MCF 10A (cell line): ENCODE data around the gene MAEA. TPM values are rescaled to one million over a fixed set of nuclear protein-coding genes. Genes with fewer than 3 reads are reported as not detected.

Source experiments
- BruUV-seq: library from RNA; stranded (reverse); fragments of 400-500 nt; replicated peaks from 2 replicates; lab custom pipeline; 2021; lab: Mats Ljungman, UMichigan
- CTCF ChIA-PET: fragments of 300-600 bp; sonication (Branson Sonifier 250); formaldehyde crosslinking; extraction: SDS; loops from one replicate; lab custom pipeline; 2021; ENCODE audit warnings: antibody characterized with exemption, inconsistent platforms; lab: Yijun Ruan, JAX
- POLR2A ChIA-PET: fragments of 300-600, 350-650 bp; sonication (Branson Sonifier 250); formaldehyde crosslinking; extraction: SDS; loops from one replicate; lab custom pipeline; 2020; ENCODE audit warnings: antibody characterized with exemption, inconsistent platforms; lab: Yijun Ruan, JAX
- DNase-seq: peaks from one replicate; pipeline ENCODE4 v3.0.0-alpha.2; 2018; ENCODE audit not compliant: unreplicated experiment
- H3K27ac Mint-ChIP-seq: one replicate; pipeline ENCODE4 v1.8.0; 2022; ENCODE audit warnings: mild to moderate bottlenecking, low read depth, mixed read lengths; ENCODE audit not compliant: unreplicated experiment
- H3K27me3 Mint-ChIP-seq: one replicate; pipeline ENCODE4 v1.8.0; 2022; ENCODE audit warnings: mixed read lengths; ENCODE audit not compliant: insufficient read depth, unreplicated experiment
- H3K36me3 Mint-ChIP-seq: one replicate; pipeline ENCODE4 v1.8.0; 2022; ENCODE audit warnings: mild to moderate bottlenecking, moderate library complexity, mixed read lengths; ENCODE audit not compliant: insufficient read depth, unreplicated experiment
- H3K4me1 Mint-ChIP-seq: one replicate; pipeline ENCODE4 v1.8.0; 2022; ENCODE audit warnings: mixed read lengths; ENCODE audit not compliant: insufficient read depth, unreplicated experiment
- H3K4me3 Mint-ChIP-seq: one replicate; pipeline ENCODE4 v1.8.0; 2022; ENCODE audit warnings: mild to moderate bottlenecking, moderate library complexity, mixed read lengths; ENCODE audit not compliant: unreplicated experiment
- H3K9me3 Mint-ChIP-seq: one replicate; pipeline ENCODE4 v1.8.0; 2022; ENCODE audit warnings: mixed read lengths; ENCODE audit not compliant: unreplicated experiment
- CTCF ChIP-seq: fragments of 200-600 bp; IDR thresholded peaks from one replicate; pipeline ENCODE4 v1.8.0; 2022; ENCODE audit warnings: antibody characterized with exemption, mild to moderate bottlenecking; ENCODE audit not compliant: unreplicated experiment
- intact Hi-C: fragments of 100-400 bp; cut with micrococcal nuclease; formaldehyde crosslinking; loops from 2 replicates; pipeline ENCODE4 v1.14.1; 2022
- total RNA-seq: library from RNA; stranded (reverse); gene quantifications from 2 replicates; pipeline ENCODE4 v1.2.3, GENCODE V29; 2022

Gene MAEA
- total RNA-seq, 1 experiment from 2014 or later = 89.6 TPM

GRCh38 chr4:1376841-1377605 is 87.3 kb downstream of the MAEA start:
- Mint-ChIP-seq H3K9me3 (no peaks in the 10 kb centered on the region), H3K27me3 (no peaks in the 10 kb centered on the region), H3K36me3 (peaks cover 24% of the 10 kb centered on the region), H3K4me1 (no peaks in the 10 kb centered on the region), H3K4me3 (no peak overlapping the region), H3K27ac (no peak overlapping the region)
- intact Hi-C loops = no loop called here
- ChIA-PET CTCF (interaction anchor here (1.1 kb wide), 1 partner anchor 171 kb away, joined by 3 read pairs; no protein-coding TSS in a partner anchor), POLR2A (interaction anchor here (0.6 kb wide), 1 partner anchor 151 kb away, joined by 3 read pairs; no protein-coding TSS in a partner anchor)
- no peak for TF ChIP-seq CTCF
- BruUV-seq = no TSS peak
- DNase-seq = no peak

GRCh38 chr4:1377606-1378261 is 88.0 kb downstream of the MAEA start:
- no TSS peak for BruUV-seq
- no peak overlapping the region for H3K4me3 Mint-ChIP-seq
- no peaks in the 10 kb centered on the region for H3K27me3 Mint-ChIP-seq
- ChIA-PET POLR2A (no interaction called here), CTCF (interaction anchor here (0.6 kb wide), 1 partner anchor 249 kb away, joined by 3 read pairs; no protein-coding TSS in a partner anchor)
- no peak overlapping the region for H3K27ac Mint-ChIP-seq
- DNase-seq = no peak
- no peaks in the 10 kb centered on the region for H3K4me1 Mint-ChIP-seq
- intact Hi-C loops = no loop called here
- no peaks in the 10 kb centered on the region for H3K9me3 Mint-ChIP-seq
- peaks cover 18% of the 10 kb centered on the region for H3K36me3 Mint-ChIP-seq
- TF ChIP-seq CTCF = no peak

GRCh38 chr4:1378559-1379231 is 89.0 kb downstream of the MAEA start:
- Mint-ChIP-seq H3K36me3 (peaks cover 18% of the 10 kb centered on the region), H3K9me3 (no peaks in the 10 kb centered on the region), H3K4me3 (no peak overlapping the region), H3K4me1 (no peaks in the 10 kb centered on the region), H3K27ac (no peak overlapping the region), H3K27me3 (no peaks in the 10 kb centered on the region)
- no TSS peak for BruUV-seq
- DNase-seq = no peak
- intact Hi-C loops = no loop called here
- ChIA-PET POLR2A (no interaction called here), CTCF (no interaction called here)
- TF ChIP-seq CTCF = no peak

GRCh38 chr4:1379351-1379781 is 89.7 kb downstream of the MAEA start:
- H3K36me3 Mint-ChIP-seq = peaks cover 18% of the 10 kb centered on the region
- H3K9me3 Mint-ChIP-seq = no peaks in the 10 kb centered on the region
- no peak for TF ChIP-seq CTCF
- DNase-seq = no peak
- H3K4me3 Mint-ChIP-seq = no peak overlapping the region
- intact Hi-C loops = no loop called here
- no peak overlapping the region for H3K27ac Mint-ChIP-seq
- H3K27me3 Mint-ChIP-seq = no peaks in the 10 kb centered on the region
- ChIA-PET CTCF (no interaction called here), POLR2A (no interaction called here)
- H3K4me1 Mint-ChIP-seq = no peaks in the 10 kb centered on the region
- BruUV-seq = no TSS peak
